ENCODE measurements around the gene SH3PXD2A. TPM values are rescaled to one million over a fixed set of nuclear protein-coding genes. Genes with fewer than 3 reads are reported as not detected.
A peak's percentile ranks its signal among the peaks of the same experiment; 100 is the strongest.

The SH3PXD2A gene
- total and polyA plus RNA-seq, 7 donors: 3.0 to 57.7 (median 10.6) TPM

DNA sequence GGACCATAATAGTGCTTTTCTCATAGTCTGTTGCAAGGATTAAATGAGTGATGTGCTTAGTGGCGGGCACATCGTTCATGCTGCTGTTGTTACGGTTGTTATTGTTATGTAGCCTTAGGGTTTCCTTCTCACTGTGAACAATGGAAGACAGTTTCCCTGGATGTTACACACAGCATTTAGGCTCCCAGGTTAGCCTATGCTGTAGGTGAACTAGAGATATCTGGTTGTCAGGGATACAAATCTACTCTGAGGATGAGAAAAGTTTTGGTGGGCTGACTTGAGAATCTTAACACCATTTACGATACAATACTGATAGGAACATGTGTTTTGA lies 14.7 kb downstream of the SH3PXD2A start:
- DNase-seq: no peak
- H3K36me3 ChIP-seq (ENCODE audit: insufficient read depth in 1 of 2, low read depth in 1 of 2): no peaks in the 10 kb centered on the region
- intact Hi-C loops (cut with DNase I): loop anchor here in 1 of 2 donors (5.0 kb wide), 1 partner anchor 83 kb away; no protein-coding TSS in a partner anchor
- no peaks in the 10 kb centered on the region for H3K9me3 ChIP-seq
- H3K4me1 ChIP-seq: peaks cover 78% of the 10 kb centered on the region
- peak overlapping the region; percentile 15 for H3K4me3 ChIP-seq
- no peaks in the 10 kb centered on the region for H3K27me3 ChIP-seq (ENCODE audit: insufficient read depth in 3 of 3, low read length in 2 of 3)
- no peak for ATAC-seq
- 29 to 33% (median 32%) methylated on average over 4 of the region's 4 CpGs for WGBS, 3 donors
- peak overlapping the region; percentile 83 for H3K27ac ChIP-seq
- TF ChIP-seq, protein P1, sequence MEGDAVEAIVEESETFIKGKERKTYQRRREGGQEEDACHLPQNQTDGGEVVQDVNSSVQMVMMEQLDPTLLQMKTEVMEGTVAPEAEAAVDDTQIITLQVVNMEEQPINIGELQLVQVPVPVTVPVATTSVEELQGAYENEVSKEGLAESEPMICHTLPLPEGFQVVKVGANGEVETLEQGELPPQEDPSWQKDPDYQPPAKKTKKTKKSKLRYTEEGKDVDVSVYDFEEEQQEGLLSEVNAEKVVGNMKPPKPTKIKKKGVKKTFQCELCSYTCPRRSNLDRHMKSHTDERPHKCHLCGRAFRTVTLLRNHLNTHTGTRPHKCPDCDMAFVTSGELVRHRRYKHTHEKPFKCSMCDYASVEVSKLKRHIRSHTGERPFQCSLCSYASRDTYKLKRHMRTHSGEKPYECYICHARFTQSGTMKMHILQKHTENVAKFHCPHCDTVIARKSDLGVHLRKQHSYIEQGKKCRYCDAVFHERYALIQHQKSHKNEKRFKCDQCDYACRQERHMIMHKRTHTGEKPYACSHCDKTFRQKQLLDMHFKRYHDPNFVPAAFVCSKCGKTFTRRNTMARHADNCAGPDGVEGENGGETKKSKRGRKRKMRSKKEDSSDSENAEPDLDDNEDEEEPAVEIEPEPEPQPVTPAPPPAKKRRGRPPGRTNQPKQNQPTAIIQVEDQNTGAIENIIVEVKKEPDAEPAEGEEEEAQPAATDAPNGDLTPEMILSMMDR (IDR thresholded peaks at IDR 0.05): no peak

DNA sequence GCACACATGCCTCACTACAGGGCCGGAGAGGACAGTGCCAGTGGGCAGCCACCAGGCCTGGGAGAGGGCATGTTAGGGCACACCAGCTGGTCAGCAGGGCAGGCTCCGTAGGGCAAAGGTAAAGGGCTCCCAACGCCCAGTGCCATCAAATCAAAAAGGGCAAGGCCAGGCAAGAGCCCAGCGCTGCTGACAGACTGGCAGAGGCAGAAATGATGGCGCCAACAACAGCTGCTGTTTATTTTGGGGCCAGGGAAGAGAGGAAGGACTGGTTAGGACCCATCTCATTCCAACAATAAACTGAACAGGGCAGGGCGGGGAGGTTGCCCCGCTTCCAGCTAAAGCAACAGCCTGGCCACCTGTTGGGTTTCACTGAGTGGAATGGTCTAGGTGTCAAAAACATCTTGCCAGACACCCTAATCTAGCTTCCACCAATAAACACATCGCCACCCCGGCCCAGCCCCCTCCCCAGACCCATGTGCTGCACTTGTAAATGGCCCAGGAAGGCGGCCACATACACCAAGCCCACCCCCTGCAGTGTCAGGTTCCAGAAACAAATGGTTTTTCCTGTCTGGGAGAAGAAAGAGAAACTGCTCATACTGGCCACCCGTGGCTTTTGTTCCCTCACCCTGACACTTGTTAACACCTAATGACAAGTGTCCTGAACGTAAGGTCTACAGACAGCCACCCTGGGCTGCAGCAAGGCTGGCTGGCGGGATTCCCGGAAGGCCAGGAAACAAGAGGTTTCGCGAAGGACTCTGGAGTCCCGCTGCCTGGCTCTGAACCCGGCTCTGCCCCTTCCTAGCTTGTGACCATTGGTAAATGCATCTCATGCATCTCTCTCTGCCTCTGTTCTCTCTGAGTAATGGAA lies 15.3 kb downstream of the SH3PXD2A start:
- Histone ChIP-seq H3K36me3 (ENCODE audit: insufficient read depth in 1 of 2, low read depth in 1 of 2) (no peaks in the 10 kb centered on the region), H3K4me3 (peak overlapping the region; percentile 15), H3K4me1 (peaks cover 78% of the 10 kb centered on the region), H3K9me3 (no peaks in the 10 kb centered on the region), H3K27me3 (ENCODE audit: insufficient read depth in 3 of 3, low read length in 2 of 3) (no peaks in the 10 kb centered on the region), H3K27ac (peak overlapping the region; percentile 83)
- 19 to 32% (median 21%) methylated on average over 18 of the region's 18 CpGs for WGBS, 3 donors
- ATAC-seq (peak; percentile 60 to 73 (median 72)), DNase-seq (peak; percentile 56 to 83)
- intact Hi-C loops (cut with DNase I): loop anchor here in 1 of 2 donors (5.0 kb wide), 1 partner anchor 83 kb away; no protein-coding TSS in a partner anchor
- TF ChIP-seq, protein P1 (IDR thresholded peaks at IDR 0.05): no peak

DNA sequence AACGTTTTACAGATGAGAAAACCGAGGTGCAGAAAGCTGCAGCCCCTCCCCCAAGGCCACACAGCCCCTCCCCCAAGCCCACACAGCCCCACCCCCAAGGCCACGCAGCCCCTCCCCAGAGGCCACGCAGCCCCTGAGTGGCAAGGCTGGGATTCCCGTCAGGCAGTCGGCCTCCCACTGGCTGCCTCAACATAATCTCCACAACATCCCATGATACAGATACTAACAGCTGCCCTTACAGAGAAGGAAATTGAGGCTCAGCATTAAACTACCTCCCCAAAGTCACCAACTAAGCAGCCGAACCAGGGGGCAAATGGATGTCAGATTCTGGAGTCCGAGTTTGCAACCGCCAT lies 15.9 kb downstream of the SH3PXD2A start:
- 16 to 30% (median 22%) methylated on average over 9 of the region's 9 CpGs for WGBS, 3 donors

DNA sequence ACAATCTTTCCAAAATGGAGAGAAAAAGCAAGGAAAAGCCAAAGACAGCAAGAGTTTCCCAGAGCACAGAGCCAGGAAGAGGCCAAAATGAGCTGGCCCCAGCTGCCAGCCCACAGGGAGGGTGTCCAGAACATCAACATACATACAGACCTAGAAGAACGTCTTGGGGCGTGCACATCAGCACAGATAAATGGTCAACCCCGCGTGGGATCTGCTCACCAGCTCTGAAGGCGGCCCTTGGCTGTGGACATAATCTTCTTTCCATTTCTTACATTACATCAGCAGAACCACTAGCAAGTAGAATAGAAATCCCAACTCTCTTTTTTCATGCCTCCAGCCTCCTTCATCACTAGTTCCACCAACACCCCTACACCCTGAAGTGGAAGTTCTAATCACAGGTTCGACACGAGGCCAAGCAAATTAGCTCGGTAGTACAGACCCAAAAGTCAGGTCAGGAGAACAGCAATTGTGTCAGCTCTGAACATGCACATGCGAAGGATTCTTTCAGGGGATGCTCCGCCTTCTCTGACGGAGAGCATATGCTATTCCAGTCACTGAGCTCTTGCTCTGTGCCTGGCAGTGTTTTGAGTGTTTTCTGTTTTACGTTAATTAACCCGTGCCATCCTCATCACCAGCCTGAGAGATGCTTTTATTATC lies 16.4 kb downstream of the SH3PXD2A start:
- no peaks in the 10 kb centered on the region for H3K9me3 ChIP-seq
- intact Hi-C loops (cut with DNase I): no loop called here
- TF ChIP-seq, protein P1 (IDR thresholded peaks at IDR 0.05): no peak
- H3K27ac ChIP-seq: peak overlapping the region; percentile 83
- H3K27me3 ChIP-seq (ENCODE audit: insufficient read depth in 3 of 3, low read length in 2 of 3): no peaks in the 10 kb centered on the region
- no peak for DNase-seq
- H3K4me3 ChIP-seq: peak overlapping the region; percentile 5
- peak in 1 of 4 donors; percentile 21 for ATAC-seq
- no peaks in the 10 kb centered on the region for H3K36me3 ChIP-seq (ENCODE audit: insufficient read depth in 1 of 2, low read depth in 1 of 2)
- peaks cover 80% of the 10 kb centered on the region for H3K4me1 ChIP-seq
- WGBS, 3 donors: 44 to 58% (median 44%) methylated on average over 13 of the region's 13 CpGs

More for the DNA sequence above, 15.9 kb downstream of the SH3PXD2A start:
- no peaks in the 10 kb centered on the region for H3K9me3 ChIP-seq
- H3K4me1 ChIP-seq: peaks cover 80% of the 10 kb centered on the region
- H3K27me3 ChIP-seq (ENCODE audit: insufficient read depth in 3 of 3, low read length in 2 of 3): no peaks in the 10 kb centered on the region
- H3K27ac ChIP-seq: peak overlapping the region; percentile 83
- peak in 3 of 4 donors; percentile 2 to 26 (median 4) for ATAC-seq
- H3K36me3 ChIP-seq (ENCODE audit: insufficient read depth in 1 of 2, low read depth in 1 of 2): no peaks in the 10 kb centered on the region
- peak overlapping the region; percentile 15 for H3K4me3 ChIP-seq
- TF ChIP-seq, protein P1 (IDR thresholded peaks at IDR 0.05): no peak
- DNase-seq: no peak
- intact Hi-C loops (cut with DNase I): no loop called here
